CD4-positive, alpha-beta T cell (primary cell): ENCODE data around the gene NID2. TPM values are rescaled to one million over a fixed set of nuclear protein-coding genes. Genes with fewer than 3 reads are reported as not detected.

Source experiments
- ATAC-seq: fragments of 200-7000 bp; cut with Tn5 transposase; one replicate; pipeline ENCODE4 v1.10.0; 2022; ENCODE audit warnings: mild to moderate bottlenecking; ENCODE audit not compliant: poor library complexity
- CTCF ChIA-PET: fragments of 350-600 bp; sonication (Branson Sonifier 250); formaldehyde crosslinking; loops from one replicate; lab custom pipeline; 2021; ENCODE audit warnings: antibody characterized with exemption, inconsistent platforms; lab: Charles Lee
- POLR2A ChIA-PET: fragments of 350-600 bp; sonication (Branson Sonifier 250); formaldehyde crosslinking; loops from one replicate; lab custom pipeline; 2021; ENCODE audit warnings: antibody characterized with exemption, inconsistent platforms; lab: Charles Lee
- DNase-seq, 14 experiments: peaks; one replicate each; pipeline ENCODE4 v3.0.0-alpha.2; 2013 to 2020; ENCODE audit warnings: mixed read lengths in 2 of 14
- H3K27ac ChIP-seq, 2 donors: one replicate each; pipeline versions ENCODE4 v1.5.1 to v1.7.0; 2013; ENCODE audit warnings: low read length in 2 of 2, low read depth in 1 of 2, mild to moderate bottlenecking in 1 of 2
- H3K27me3 ChIP-seq, 2 experiments: 1 replicate in 1 of 2; 2 replicates in 1 of 2; pipeline versions ENCODE4 v1.6.1 to v1.7.0; 2013; ENCODE audit warnings: low read length in 2 of 2, control low read depth in 1 of 2, mild to moderate bottlenecking in 1 of 2, moderate library complexity in 1 of 2; ENCODE audit not compliant: insufficient read depth in 2 of 2, control insufficient read depth in 1 of 2
- H3K36me3 ChIP-seq: one replicate; pipeline ENCODE4 v1.6.1; 2013; ENCODE audit warnings: low read length, control low read depth; ENCODE audit not compliant: insufficient read depth
- H3K4me1 ChIP-seq: one replicate; pipeline ENCODE4 v1.6.1; 2013; ENCODE audit warnings: low read length, control low read depth; ENCODE audit not compliant: insufficient read depth
- H3K4me3 ChIP-seq: one replicate; pipeline ENCODE4 v1.5.1; 2013; ENCODE audit warnings: mild to moderate bottlenecking, low read length, moderate library complexity
- H3K9me3 ChIP-seq, 2 experiments: 1 replicate in 1 of 2; 2 replicates in 1 of 2; pipeline versions ENCODE4 v1.6.1 to v1.7.0; 2013; ENCODE audit warnings: low read length in 2 of 2, mild to moderate bottlenecking in 2 of 2, control low read depth in 1 of 2, moderate library complexity in 1 of 2; ENCODE audit not compliant: control insufficient read depth in 1 of 2, insufficient read depth in 1 of 2
- H3K27ac Mint-ChIP-seq: one replicate; pipeline ENCODE4 v1.8.0; 2020; ENCODE audit warnings: mixed read lengths
- H3K27me3 Mint-ChIP-seq: one replicate; pipeline ENCODE4 v1.8.0; 2021; ENCODE audit warnings: mixed read lengths
- H3K36me3 Mint-ChIP-seq: one replicate; pipeline ENCODE4 v1.8.0; 2021; ENCODE audit warnings: low read depth, mixed read lengths
- H3K4me1 Mint-ChIP-seq: one replicate; pipeline ENCODE4 v1.8.0; 2021; ENCODE audit warnings: low read depth, mixed read lengths
- H3K4me3 Mint-ChIP-seq: one replicate; pipeline ENCODE4 v1.8.0; 2020; ENCODE audit warnings: mild to moderate bottlenecking, mixed read lengths
- H3K9me3 Mint-ChIP-seq: one replicate; pipeline ENCODE4 v1.8.0; 2020; ENCODE audit warnings: mixed read lengths
- intact Hi-C, 2 experiments: fragments of 100-400 bp; cut with DNase I in 1 of 2; cut with micrococcal nuclease in 1 of 2; formaldehyde crosslinking; loops; one replicate each; pipeline versions ENCODE4 v1.15.1 to v1.9.0; 2023 to 2025; cut with DNase I, micrococcal nuclease
- total RNA-seq, 174 experiments: library from RNA in 2 of 174; stranded (reverse) in 2 of 174; gene quantifications; one replicate each; pipeline ENCODE4 v1.2.3 and lab custom pipeline; 2021 to 2026
- TF ChIP-seq, protein P1 (sequence below): fragments of 200-600 bp; IDR thresholded peaks from one replicate; pipeline ENCODE4 v1.8.0; 2022; ENCODE audit warnings: antibody characterized with exemption, mild to moderate bottlenecking

The NID2 gene
- total RNA-seq, 2 experiments from 2014 or later, result 0.19 TPM; not detected in 1

DNA sequence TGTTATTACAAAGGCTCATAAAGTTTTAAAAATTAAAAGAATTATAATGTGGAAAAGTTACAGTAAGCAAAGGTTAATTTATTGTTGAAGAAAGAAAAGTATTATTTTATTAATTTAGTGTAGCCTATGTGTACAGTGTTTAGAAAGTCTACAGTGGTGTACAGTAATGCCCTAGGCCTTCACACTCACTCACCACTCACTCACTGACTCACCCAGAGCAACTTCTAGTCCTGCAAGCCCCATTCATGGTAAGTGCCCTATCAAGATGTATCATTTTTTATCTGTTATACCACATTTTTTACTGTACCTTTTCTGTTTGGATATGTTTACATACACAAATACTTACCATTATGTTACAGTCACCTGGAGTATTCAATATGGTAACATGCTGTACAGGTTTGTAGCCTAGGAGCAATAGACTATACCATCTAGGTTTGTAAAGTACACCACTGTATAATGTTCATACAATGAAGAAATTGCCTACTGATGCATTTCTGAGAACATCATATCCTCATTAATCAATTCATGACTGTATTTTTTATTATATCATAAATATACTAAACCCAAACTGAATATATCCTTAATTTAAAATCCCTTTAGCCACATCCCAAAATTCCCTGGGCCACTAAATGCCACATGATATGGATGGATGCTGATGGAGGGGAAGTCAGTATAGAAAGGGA is 43.6 kb upstream of the NID2 start:
- ChIA-PET POLR2A (no interaction called here), CTCF (no interaction called here)
- Histone ChIP-seq H3K4me1 (no peaks in the 10 kb centered on the region), H3K27ac (no peak overlapping the region), H3K4me3 (no peak overlapping the region), H3K27me3 (no peaks in the 10 kb centered on the region), H3K36me3 (no peaks in the 10 kb centered on the region), H3K9me3 (no peaks in the 10 kb centered on the region)
- intact Hi-C loops, result no loop called here
- H3K9me3 Mint-ChIP-seq, result no peaks in the 10 kb centered on the region
- TF ChIP-seq, protein P1, sequence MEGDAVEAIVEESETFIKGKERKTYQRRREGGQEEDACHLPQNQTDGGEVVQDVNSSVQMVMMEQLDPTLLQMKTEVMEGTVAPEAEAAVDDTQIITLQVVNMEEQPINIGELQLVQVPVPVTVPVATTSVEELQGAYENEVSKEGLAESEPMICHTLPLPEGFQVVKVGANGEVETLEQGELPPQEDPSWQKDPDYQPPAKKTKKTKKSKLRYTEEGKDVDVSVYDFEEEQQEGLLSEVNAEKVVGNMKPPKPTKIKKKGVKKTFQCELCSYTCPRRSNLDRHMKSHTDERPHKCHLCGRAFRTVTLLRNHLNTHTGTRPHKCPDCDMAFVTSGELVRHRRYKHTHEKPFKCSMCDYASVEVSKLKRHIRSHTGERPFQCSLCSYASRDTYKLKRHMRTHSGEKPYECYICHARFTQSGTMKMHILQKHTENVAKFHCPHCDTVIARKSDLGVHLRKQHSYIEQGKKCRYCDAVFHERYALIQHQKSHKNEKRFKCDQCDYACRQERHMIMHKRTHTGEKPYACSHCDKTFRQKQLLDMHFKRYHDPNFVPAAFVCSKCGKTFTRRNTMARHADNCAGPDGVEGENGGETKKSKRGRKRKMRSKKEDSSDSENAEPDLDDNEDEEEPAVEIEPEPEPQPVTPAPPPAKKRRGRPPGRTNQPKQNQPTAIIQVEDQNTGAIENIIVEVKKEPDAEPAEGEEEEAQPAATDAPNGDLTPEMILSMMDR, result no peak
- ATAC-seq, result no peak
- no peaks in the 10 kb centered on the region for H3K4me1 Mint-ChIP-seq
- H3K36me3 Mint-ChIP-seq, result no peaks in the 10 kb centered on the region
- no peak for DNase-seq
- H3K27me3 Mint-ChIP-seq, result no peaks in the 10 kb centered on the region
- H3K4me3 Mint-ChIP-seq, result no peak overlapping the region
- no peak overlapping the region for H3K27ac Mint-ChIP-seq

DNA sequence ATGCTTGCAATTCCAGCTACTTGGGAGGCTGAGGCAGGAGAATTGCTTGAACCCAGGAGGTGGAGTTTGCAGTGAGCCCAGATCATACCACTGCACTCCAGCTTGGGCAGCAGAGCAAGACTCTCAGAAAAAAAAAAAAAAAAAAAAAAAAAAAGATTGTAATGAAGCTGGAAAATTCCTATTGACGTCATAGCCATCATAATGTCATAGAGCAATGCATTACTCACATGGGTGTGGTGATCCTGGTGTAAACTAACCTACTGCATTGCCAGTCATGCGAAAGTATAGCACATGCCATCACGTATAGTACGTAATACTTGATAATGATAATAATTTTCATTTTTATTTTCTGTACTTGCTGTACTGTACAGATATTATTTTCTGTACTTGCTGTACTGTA is 42.7 kb upstream of the NID2 start:
- DNase-seq, result no peak
- intact Hi-C loops, result no loop called here
- TF ChIP-seq, protein P1, result no peak
- Histone ChIP-seq H3K9me3 (no peaks in the 10 kb centered on the region), H3K4me1 (no peaks in the 10 kb centered on the region), H3K27ac (no peak overlapping the region), H3K27me3 (no peaks in the 10 kb centered on the region), H3K36me3 (no peaks in the 10 kb centered on the region), H3K4me3 (no peak overlapping the region)
- Mint-ChIP-seq H3K4me3 (no peak overlapping the region), H3K27me3 (no peaks in the 10 kb centered on the region), H3K4me1 (no peaks in the 10 kb centered on the region), H3K27ac (no peak overlapping the region), H3K36me3 (no peaks in the 10 kb centered on the region), H3K9me3 (no peaks in the 10 kb centered on the region)
- POLR2A ChIA-PET, result no interaction called here
- no peak for ATAC-seq
- CTCF ChIA-PET, result no interaction called here

DNA sequence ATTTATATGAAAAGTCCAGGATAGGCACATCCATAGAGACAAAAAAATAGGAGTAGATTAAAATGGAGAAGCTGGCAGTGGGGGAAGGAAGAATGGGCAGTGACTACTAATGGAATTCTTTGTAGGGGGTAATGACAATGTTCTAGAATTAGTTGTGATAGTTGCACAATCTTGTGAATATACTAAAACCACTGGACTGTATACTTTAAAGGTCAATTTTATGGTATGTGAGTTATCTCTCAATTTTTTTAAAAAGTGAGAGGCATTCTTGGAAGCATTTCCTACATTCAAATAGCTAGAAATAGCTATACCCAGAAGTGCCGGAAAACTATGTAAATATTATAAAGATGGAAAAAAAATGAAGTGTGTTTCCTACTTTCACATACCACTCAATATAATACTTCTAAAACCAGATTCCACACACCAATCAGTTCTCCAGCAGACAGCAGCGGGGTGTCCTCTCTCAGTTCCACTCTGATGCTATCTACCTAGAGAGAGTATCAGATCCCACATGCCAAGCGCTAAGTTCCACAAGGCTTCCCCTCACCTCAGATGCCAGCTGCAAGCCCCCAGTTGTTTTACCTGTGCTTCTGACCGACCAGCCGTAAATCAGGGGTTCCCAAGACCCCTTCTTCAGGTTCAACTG is 41.7 kb upstream of the NID2 start:
- Mint-ChIP-seq H3K9me3 (no peaks in the 10 kb centered on the region), H3K4me1 (no peaks in the 10 kb centered on the region), H3K4me3 (no peak overlapping the region), H3K27ac (no peak overlapping the region), H3K36me3 (no peaks in the 10 kb centered on the region), H3K27me3 (no peaks in the 10 kb centered on the region)
- Histone ChIP-seq H3K27me3 (no peaks in the 10 kb centered on the region), H3K36me3 (no peaks in the 10 kb centered on the region), H3K4me3 (no peak overlapping the region), H3K9me3 (no peaks in the 10 kb centered on the region), H3K27ac (no peak overlapping the region), H3K4me1 (no peaks in the 10 kb centered on the region)
- CTCF ChIA-PET, result no interaction called here
- ATAC-seq (no peak), DNase-seq (no peak)
- intact Hi-C loops, result no loop called here
- POLR2A ChIA-PET, result no interaction called here
- TF ChIP-seq, protein P1, result no peak
